GM18505 (cell line): ENCODE results near the gene PLA2G1B.

Source experiments
- ATAC-seq: cut with Tn5 transposase; IDR thresholded peaks from one replicate; pipeline ENCODE4 v1.9.1; 2021; ENCODE audit not compliant: unreplicated experiment
- POLR2A ChIP-seq: IDR thresholded peaks from 4 replicates; pipeline ENCODE4 v1.6.1; 2011; ENCODE audit warnings: borderline replicate concordance; ENCODE audit not compliant: insufficient read depth, insufficient read length; ENCODE audit errors: extremely low read depth

PLA2G1B gene

DNA sequence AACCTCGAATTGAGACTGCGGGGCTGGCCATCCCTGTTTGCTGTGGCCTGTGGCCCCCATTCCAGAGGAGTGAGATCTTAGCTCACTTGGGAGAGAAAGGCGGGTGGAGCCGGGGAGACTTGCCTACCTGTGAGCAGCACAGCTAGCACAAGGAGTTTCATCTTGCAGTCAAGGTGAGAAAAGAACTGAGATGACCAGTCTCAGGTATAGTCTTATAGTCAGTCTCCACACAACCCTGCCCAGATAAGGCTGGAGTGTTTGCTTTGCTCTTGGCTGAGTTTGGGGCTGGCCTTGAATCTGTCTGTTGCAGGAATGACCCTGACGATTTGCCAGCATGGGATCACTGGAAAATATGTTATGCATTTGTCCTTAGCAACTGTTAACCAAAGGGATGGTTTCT is at the start of gene PLA2G1B:
TSS of gene PLA2G1B (minus strand) at position 187 of the 400 bp plus-strand sequence. CDS start at position 161, 26 bp downstream.
- no peak for ATAC-seq
- TF ChIP-seq POLR2A, result no peak

- no peak for ATAC-seq
- no peak for TF ChIP-seq POLR2A
These were observed 49.5 kb upstream of the PLA2G1B start for GRCh38 chr12:120376934-120377572.

GRCh38 chr12:120376416-120376815 is 48.8 kb upstream of the PLA2G1B start:
- ATAC-seq, result no peak
- TF ChIP-seq POLR2A, result no peak

GRCh38 chr12:120376009-120376408 is 48.4 kb upstream of the PLA2G1B start:
- no peak for ATAC-seq
- TF ChIP-seq POLR2A, result no peak

DNA sequence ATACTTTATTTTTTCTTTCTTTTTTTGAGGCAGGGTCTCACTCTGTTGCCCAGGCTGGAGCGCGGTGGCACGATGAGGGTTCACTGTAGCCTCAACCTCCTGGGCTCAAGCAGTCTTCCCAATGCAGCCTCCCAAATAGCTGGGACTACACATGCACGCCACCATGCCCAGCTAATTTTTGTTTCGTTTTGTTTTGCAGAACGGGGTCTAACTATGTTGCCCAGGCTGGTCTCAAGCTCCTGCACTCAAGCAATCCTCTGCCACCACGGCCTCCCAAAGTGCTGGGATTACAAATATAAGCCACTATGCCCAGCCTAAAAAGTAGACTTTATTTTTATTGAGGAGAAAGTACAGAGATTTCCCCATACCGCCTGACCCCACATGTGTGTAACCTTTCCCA is 46.1 kb upstream of the PLA2G1B start:
- no peak for ATAC-seq
- no peak for TF ChIP-seq POLR2A

- no peak for ATAC-seq
These were observed 43.0 kb upstream of the PLA2G1B start for GRCh38 chr12:120370343-120371243.

GRCh38 chr12:120369603-120370342 is 42.2 kb upstream of the PLA2G1B start:
- no peak for TF ChIP-seq POLR2A
- no peak for ATAC-seq

More at GRCh38 chr12:120370343-120371243, 43.0 kb upstream of the PLA2G1B start:
- no peak for TF ChIP-seq POLR2A

GRCh38 chr12:120368789-120369602 is 41.4 kb upstream of the PLA2G1B start, which contains the start of gene MSI1:
Gene MSI1 (minus strand): TSS chr12:120369164. CDS start chr12:120369091, 73 bp downstream.
- no peak for ATAC-seq

DNA sequence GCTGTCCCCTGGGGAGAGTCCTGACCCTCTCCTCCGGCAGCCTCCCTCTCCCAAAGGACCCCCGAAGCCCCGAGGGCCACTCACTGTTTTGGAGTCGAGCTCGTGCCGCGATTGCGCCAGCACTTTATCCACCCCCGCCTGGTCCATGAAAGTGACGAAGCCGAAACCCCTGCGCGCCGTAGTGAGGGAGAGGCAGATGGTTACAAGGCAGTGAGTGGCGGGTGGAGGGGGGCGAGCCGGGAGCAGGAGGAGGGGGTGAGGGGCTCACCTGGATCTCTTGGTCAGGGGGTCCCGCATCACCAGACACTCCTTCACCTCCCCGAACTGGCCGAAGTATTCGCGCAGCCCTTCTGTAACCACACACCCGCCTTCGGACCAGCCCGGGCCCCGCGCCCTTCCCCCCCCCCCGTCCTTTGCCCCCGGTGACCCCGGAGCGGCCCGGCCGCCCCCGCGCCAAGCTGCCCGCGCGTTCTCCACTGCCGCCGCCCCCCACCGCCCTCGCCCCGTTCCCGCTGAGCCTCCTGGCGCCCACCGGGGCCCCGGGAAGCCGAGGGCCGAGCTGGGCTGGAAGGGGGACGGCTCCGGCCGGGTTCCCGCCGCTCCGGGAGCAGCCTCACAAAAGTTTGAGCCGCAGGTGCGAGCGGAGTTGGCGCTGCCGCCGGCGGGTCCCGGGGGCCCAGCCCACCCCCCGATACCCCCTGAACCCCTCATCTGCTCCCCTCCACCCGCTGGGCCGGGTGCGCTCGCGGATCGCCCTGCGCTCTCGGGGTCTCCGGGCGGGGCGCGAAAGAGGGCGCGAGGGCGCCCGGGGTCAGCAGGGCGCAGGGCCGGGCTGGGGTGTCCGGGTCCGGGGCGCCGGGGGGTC is 40.6 kb upstream of the PLA2G1B start:
- ATAC-seq, result no peak
- no peak for TF ChIP-seq POLR2A

More at GRCh38 chr12:120368789-120369602, 41.4 kb upstream of the PLA2G1B start, which contains the start of gene MSI1:
- TF ChIP-seq POLR2A, result no peak

DNA sequence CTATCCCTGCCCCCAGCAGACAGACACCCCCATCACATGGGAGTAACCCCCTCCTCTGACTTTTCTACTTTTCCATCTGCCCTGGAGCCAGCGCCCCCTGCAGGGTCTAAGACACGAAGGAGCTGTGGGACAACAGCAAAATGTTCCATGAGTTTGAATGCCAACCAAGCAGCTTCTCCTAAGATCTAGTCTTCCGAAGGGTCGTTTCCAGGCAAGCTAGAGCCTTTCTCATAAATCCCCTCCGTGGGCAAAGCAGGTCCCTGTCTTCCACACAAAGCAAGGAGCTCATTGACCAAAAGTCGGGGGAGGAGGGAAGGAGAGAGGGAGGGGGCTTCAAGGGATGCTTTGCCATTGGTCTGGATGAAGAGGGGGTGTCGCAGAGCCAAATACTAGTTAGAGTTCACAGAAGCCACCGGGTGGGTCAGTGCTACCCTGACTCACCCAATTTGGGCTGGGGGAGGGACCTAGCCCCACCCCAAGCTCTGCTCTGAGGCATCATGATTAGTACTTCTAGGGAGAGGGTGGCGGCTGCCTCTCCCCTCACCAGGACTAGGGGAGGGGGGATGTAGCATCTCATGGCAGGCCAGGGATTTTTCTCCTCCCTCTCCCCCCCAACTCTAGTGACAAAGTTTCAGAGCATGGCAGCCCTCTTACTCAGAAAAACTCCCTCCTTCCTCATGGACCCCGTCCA is 39.8 kb upstream of the PLA2G1B start:
- ATAC-seq, result no peak

DNA sequence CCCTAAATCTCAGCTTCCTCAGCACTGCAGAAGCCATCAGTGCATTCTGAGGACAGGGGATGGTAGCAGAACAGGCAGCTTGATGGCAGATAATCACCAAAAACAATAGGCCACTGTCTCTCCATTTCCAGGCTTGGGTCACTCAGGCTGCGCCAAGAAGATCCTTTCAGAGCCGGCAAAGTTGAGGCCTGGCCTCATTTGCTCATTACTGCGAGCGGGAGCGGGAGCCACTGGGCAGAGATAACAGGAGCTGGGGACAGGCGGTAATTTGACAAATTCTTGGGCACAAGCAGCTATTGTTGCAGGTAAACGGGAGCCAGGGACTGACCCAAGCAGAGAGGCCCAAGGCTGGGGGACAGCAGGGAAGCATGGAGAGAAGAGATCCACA is 39.3 kb upstream of the PLA2G1B start:
- TF ChIP-seq POLR2A, result no peak
- no peak for ATAC-seq

More for the DNA sequence above, 39.8 kb upstream of the PLA2G1B start:
- TF ChIP-seq POLR2A, result no peak
